A673 (cell line): ENCODE measurements around the gene PNISR.

Experiments used
- CTCF ChIP-seq: fragments of 300-800, 200-600 bp; sonication (generic); conservative IDR thresholded peaks from 2 replicates; pipeline ENCODE4 v1.5.1; 2017; ENCODE audit warnings: low read depth, mild to moderate bottlenecking, antibody characterized with exemption, low read length, moderate library complexity, mixed read lengths
- EZH2 ChIP-seq: fragments of 200-600 bp; sonication (generic); IDR thresholded peaks from 2 replicates; pipeline ENCODE4 v1.6.1; 2017; ENCODE audit warnings: borderline replicate concordance, low read depth, mild to moderate bottlenecking, mixed read lengths, antibody characterized with exemption, low read length; ENCODE audit not compliant: poor library complexity, severe bottlenecking

- no peak for TF ChIP-seq CTCF
- no peak for TF ChIP-seq EZH2
These were observed 6.8 kb upstream of the PNISR start for GRCh38 chr6:99431901-99432300.
